D341Med (cell line): ENCODE results near the gene DCAF6.

Experiments used
- DNase-seq: peaks from one replicate; pipeline ENCODE4 v3.0.0; 2012; ENCODE audit warnings: low spot score

Gene DCAF6

DNA sequence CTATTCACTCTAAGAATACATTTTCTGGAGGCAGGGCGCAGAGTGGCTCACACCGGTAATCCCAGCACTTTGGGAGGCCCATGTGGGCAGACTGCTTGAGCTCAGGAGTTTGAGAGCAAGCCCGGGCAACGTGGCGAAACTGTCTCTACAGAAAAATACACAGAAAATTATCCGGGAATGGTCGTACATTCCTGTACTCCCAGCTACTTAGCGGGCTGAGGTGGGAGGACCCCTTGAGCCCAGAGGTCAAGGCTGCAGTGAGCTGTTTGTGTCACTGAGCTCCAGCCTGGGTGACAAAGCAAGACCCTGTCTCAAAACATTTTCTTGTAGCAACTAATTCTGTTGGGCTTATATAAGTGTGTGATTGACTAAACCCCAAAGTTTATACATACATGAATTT is 169.8 kb downstream of the DCAF6 start:
- no peak for DNase-seq

DNA sequence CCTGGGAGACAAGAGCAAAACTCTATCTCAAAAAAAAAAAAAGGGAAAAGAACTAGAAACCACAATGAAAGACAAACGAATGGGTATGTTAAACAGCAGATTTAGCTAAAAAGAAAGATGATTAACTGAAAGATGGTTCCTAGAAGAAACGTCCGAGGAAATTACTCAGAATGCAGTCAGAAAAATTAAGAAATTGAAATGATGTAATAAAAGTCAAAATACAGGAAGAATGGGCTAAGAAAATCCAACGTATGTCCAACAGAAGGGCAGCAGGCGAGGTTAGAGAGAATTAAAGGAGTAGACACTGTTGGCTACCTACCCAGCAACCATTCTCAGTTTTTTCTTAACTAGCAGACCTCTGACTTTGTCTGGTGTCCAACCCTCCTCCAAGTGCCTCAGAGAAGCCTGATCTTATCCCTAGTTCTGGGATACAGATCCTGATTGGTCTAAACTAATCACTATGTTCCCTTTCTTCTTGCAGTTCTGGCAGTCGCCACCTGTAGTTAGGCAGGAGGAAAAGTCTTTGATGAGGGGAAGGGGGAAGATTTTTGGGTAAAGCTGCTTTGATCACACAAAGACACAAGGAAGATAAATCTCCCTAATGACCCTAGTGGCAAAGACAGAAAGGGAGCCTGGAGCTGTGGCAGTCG is 174.5 kb downstream of the DCAF6 start:
- DNase-seq: no peak

- no peak for DNase-seq
Measured at GRCh38 chr1:168112673-168113305, 176.3 kb downstream of the DCAF6 start.

DNA sequence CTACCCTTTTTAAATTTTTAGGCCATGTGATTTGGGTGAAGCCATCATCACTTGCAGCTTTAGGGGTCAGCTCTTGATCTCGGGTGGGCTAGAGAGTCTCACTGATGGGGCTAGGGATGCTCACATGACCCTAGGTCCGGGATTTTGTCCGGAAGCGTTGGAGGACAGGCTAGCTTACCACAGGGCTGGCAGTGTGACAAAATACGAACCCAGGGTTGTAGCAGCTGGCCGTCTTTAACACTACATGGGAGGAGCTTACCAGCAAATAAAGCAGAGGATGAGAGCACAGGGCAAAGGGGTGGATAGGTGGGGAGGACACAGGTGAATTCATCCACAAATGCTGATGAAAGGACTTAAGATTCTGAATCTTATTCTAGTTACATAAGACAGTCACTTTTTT is 178.4 kb downstream of the DCAF6 start:
- no peak for DNase-seq

DNA sequence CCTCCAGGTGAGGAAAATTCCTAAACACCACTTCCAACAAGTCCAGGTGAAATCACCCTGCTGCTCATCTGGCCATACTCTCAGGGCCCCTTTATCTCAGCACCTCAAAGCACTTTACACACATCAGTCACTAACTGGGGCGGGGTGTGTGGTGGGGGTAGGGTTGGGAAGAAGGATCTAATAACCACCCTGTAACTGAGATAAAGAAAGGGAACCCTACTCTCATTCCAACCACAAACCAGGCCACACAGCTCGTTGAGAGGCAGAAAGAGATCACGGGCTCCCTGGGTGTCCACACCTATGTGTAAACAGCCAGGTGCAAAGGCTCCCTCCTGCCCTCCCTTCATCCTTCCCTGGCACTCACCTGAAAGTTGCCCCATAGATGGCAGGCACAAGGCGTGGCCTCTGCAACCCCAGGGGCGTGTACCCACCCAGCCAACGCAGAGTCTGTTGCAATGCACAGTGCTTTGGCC is 179.9 kb downstream of the DCAF6 start:
- DNase-seq: no peak

DNA sequence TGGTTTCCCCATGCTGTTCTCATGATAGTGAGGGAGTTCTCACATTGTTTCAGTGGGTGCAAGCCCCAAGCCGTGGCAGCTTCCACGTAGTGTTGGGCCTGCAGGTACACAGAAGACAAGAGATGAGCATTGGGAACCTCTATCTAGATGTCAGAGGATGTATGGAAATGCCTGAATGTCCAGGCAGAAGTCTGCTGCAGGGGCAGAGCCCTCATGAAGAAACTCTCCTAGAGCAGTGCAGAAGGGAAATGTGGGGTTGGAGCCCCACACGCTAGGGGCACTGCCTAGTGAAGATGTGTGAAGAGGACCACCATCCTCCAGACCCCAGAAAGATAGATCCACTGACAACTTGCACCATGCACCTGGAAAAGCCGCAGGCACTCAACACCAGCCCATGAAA is 183.3 kb downstream of the DCAF6 start:
- no peak for DNase-seq

GRCh38 chr1:168121401-168122011 is 185.0 kb downstream of the DCAF6 start:
- no peak for DNase-seq

DNA sequence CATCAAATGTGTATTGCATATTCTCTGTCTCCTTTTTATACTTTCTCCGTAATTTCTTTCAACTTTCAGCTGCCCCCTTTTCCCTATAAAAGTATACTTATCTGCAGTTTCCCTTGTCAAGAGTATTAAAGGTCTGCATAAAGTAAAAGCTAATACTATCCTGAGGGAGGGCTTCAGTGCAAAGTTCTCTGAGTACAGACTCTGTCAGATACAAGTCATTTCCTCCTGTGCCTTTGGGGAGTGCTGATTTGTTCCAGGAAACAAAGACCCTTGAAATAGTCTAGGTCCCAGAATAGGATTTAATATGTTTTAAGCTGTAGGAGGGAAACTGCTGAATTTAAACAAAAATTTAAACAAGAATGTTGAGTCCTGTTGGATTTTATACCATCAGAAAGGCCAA is 188.6 kb downstream of the DCAF6 start:
- no peak for DNase-seq
